ENCODE results near the gene TRAF3IP1.

TRAF3IP1 gene

DNA sequence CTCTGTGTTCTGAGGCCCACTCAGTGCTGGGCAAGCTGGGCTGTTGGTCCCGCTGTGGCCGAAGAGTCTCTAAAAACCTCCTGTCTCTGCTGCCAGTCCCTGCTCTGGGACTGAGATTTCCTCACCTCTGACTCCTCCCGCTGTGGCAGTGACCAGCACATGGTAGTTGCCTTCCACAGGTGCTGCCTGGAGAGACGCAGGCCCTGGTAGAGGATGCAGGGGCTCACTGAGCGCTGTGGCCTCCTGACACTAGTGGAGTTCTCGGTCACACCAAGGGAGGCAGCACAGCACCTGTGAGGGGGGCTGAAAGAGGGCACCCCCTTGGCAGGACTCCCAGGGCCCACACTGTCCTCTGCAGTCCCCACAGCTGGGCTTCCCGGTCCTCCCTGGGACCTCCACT lies 102.6 kb downstream of the TRAF3IP1 start:
- peaks cover 5% of the 10 kb centered on the region for H3K36me3 Mint-ChIP-seq (ENCODE audit: low read depth)
- H3K9me3 Mint-ChIP-seq = peaks cover 1% of the 10 kb centered on the region
- peak overlapping the region in 1 of 3 experiments; percentile 42 for H3K27ac Mint-ChIP-seq
- H3K27me3 Mint-ChIP-seq (ENCODE audit: low read depth) = no peaks in the 10 kb centered on the region
- TF ChIP-seq, protein P1, sequence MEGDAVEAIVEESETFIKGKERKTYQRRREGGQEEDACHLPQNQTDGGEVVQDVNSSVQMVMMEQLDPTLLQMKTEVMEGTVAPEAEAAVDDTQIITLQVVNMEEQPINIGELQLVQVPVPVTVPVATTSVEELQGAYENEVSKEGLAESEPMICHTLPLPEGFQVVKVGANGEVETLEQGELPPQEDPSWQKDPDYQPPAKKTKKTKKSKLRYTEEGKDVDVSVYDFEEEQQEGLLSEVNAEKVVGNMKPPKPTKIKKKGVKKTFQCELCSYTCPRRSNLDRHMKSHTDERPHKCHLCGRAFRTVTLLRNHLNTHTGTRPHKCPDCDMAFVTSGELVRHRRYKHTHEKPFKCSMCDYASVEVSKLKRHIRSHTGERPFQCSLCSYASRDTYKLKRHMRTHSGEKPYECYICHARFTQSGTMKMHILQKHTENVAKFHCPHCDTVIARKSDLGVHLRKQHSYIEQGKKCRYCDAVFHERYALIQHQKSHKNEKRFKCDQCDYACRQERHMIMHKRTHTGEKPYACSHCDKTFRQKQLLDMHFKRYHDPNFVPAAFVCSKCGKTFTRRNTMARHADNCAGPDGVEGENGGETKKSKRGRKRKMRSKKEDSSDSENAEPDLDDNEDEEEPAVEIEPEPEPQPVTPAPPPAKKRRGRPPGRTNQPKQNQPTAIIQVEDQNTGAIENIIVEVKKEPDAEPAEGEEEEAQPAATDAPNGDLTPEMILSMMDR (IDR thresholded peaks at IDR 0.05; ENCODE audit: unreplicated experiment in 3 of 3) = no peak
- H3K4me3 Mint-ChIP-seq = no peak overlapping the region
- peaks cover 68% of the 10 kb centered on the region for H3K4me1 Mint-ChIP-seq

DNA sequence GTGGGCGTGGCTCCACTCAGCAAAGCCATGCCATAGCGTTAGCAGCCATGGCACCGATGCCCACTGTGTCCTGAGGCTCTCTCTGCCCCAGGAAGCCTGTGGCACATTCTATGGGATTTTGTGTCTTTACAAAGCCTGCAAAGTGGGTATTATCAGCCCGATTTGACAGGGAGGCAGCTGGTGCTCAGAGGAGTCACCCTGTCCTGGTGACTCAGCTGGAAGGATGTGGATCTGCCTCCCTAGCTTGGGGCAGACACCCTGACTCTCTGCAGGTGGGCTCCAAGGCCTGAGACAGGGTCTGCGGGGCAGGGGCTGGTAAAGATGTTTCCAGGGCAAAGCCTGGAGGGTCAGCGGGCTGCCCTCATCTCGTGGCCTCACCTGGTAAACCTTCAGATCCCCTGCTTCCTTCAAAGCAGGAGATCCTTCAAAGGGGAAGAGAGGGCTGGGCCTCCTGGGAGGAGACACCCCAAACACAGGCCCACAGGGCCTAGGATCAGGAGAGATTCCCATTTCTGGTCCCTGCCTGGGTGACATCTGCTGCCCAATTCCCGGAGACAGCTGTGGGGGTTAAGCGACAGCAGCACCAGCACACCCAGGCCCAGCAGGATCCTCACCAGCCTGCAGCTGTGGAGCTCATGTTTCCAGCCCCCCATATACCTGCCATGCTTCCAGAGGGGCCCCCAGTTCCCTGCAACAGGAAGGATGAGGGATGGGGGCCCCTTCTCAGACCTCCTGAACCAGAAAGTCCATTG lies 103.4 kb downstream of the TRAF3IP1 start:
- TF ChIP-seq, protein P1 (IDR thresholded peaks at IDR 0.05; ENCODE audit: unreplicated experiment in 3 of 3) = no peak
- Mint-ChIP-seq H3K4me3 (peak overlapping the region in 2 of 3 experiments; percentile 58 to 88), H3K27me3 (ENCODE audit: low read depth) (no peaks in the 10 kb centered on the region), H3K9me3 (peaks cover 2% of the 10 kb centered on the region), H3K4me1 (peaks cover 63% of the 10 kb centered on the region), H3K36me3 (ENCODE audit: low read depth) (peaks cover 10% of the 10 kb centered on the region), H3K27ac (peak overlapping the region; percentile 89 to 95 (median 94))

DNA sequence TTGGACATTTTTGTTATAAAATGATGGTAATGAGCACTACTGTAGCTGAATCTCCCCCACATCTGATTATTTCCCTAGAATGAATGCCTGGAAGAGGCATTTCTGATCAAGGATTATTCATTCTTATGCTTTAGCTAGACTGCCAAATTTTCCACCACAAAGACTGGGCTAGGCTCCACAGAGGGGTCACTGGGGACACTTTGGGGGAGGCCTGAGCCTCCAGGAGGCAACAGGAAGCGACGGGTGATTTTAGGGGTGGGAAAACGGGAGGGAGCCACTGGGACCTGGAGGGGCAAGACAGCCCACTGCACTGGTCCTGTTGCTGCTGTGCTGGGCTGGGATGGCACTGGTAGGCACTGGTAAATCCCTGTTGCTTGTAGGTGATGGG lies 104.0 kb downstream of the TRAF3IP1 start:
- no peaks in the 10 kb centered on the region for H3K27me3 Mint-ChIP-seq (ENCODE audit: low read depth)
- H3K27ac Mint-ChIP-seq = peak overlapping the region; percentile 89 to 95 (median 94)
- peak overlapping the region; percentile 68 to 88 (median 81) for H3K4me3 Mint-ChIP-seq
- H3K36me3 Mint-ChIP-seq (ENCODE audit: low read depth) = peaks cover 15% of the 10 kb centered on the region
- peaks cover 2% of the 10 kb centered on the region for H3K9me3 Mint-ChIP-seq
- H3K4me1 Mint-ChIP-seq = peaks cover 57% of the 10 kb centered on the region
- TF ChIP-seq, protein P1 (IDR thresholded peaks at IDR 0.05; ENCODE audit: unreplicated experiment in 3 of 3) = no peak

DNA sequence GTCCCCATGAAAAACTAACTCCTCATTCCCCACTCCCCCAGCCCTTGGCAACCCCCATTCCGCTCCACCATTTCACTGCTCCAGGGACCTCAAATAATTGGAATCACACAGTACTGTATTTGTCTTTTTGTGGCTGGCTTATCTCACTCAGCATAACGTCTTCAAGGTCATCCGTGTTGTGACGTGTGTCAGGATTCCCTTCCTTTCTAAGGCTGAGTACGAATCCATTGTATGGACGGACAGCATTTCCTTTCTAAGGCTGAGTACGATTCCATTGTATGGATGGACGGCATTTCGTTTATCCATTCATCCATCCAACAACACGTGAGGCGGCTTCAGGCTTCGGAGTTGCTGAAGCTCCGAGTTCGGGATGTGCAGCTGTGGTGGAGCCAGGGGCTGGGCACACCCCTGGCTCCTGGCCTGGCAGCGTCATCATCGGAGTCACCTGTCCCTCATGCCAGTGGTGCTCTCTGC lies 105.2 kb downstream of the TRAF3IP1 start:
- H3K36me3 Mint-ChIP-seq (ENCODE audit: low read depth) = peaks cover 25% of the 10 kb centered on the region
- H3K4me3 Mint-ChIP-seq = peak overlapping the region; percentile 90 to 99 (median 94)
- peaks cover 51% of the 10 kb centered on the region for H3K4me1 Mint-ChIP-seq
- peaks cover 11% of the 10 kb centered on the region for H3K9me3 Mint-ChIP-seq
- TF ChIP-seq, protein P1 (IDR thresholded peaks at IDR 0.05; ENCODE audit: unreplicated experiment in 3 of 3) = no peak
- peak overlapping the region; percentile 55 to 100 (median 81) for H3K27ac Mint-ChIP-seq
- no peaks in the 10 kb centered on the region for H3K27me3 Mint-ChIP-seq (ENCODE audit: low read depth)

DNA sequence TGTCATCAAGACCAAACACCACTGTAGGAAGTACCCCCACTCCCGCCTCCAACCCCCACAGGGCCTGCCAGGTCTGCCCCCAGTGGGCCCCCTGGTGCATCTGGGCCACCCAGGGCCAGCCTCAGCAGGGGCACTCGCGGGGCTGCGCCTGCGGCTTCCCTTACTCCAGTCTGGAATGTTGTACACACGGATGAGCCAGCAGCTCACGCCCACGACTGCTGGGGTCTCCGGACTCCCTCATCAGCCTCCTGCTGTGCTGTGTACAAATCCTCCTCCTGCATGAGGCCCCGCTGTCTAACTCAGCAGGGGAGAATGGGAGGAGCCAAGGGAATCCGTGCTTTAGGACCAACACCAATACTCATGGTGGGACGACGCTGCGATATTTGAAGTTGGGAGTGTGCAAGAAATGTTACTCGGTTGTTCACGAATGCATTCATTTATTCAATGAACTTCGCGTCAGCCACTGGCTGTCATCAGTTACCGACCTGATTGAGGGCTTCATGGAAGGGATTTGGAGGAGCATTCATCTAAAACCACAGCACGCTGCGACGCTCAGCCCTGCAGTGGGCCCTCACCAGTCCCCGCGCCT lies 105.8 kb downstream of the TRAF3IP1 start:
- Mint-ChIP-seq H3K4me3 (peak overlapping the region; percentile 90 to 99 (median 94)), H3K27ac (peak overlapping the region; percentile 99 to 100 (median 100)), H3K36me3 (ENCODE audit: low read depth) (peaks cover 31% of the 10 kb centered on the region), H3K27me3 (ENCODE audit: low read depth) (no peaks in the 10 kb centered on the region), H3K4me1 (peaks cover 48% of the 10 kb centered on the region), H3K9me3 (peaks cover 12% of the 10 kb centered on the region)
- TF ChIP-seq, protein P1 (IDR thresholded peaks at IDR 0.05; ENCODE audit: unreplicated experiment in 3 of 3) = no peak
